ENCODE results near the gene PIGK.

PIGK gene

DNA sequence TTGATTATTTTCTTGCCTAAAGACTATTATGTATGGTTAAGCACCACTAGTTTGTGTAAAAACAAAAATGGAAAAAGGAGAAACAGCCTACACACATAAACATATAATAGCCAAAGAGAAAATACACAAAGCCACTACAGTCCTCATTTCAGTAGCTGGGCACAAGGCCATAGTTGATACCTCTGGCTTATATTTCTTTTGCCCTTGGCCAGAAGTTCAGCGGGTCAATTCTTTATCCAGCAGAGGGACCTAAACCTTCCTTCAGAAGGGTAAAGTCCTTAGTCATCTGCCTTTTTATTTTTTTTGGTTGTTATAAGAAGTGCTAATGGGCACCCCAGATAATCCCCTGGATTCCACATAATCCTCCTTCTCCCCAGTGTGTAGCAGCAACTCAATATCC lies 134.1 kb downstream of the PIGK start:
- no peaks in the 10 kb centered on the region for H3K9me3 ChIP-seq (ENCODE audit: insufficient read depth, low read depth, low read length)
- DNase-seq, result no peak
- H3K4ac ChIP-seq (ENCODE audit: low read depth, low read length), result no peak overlapping the region
- H3K79me2 ChIP-seq (ENCODE audit: control insufficient read depth, insufficient read depth, low read length, poor library complexity), result no peaks in the 10 kb centered on the region
- no peak overlapping the region for H2BK12ac ChIP-seq (ENCODE audit: low read length)
- no peak overlapping the region for H3K23ac ChIP-seq (ENCODE audit: low read length)
- no peak overlapping the region for H4K91ac ChIP-seq (ENCODE audit: low read depth, low read length)
- no peak overlapping the region for H4K8ac ChIP-seq (ENCODE audit: low read depth, low read length)
- no peak overlapping the region for H3K4me2 ChIP-seq (ENCODE audit: low read length)
- H3K79me1 ChIP-seq (ENCODE audit: low read length), result no peaks in the 10 kb centered on the region
- no peak overlapping the region for H2BK5ac ChIP-seq (ENCODE audit: low read depth, low read length, poor library complexity)
- H3K27ac ChIP-seq (ENCODE audit: low read depth, low read length), result no peak overlapping the region
- H3K27me3 ChIP-seq (ENCODE audit: insufficient read depth, low read length), result no peaks in the 10 kb centered on the region
- H3K14ac ChIP-seq (ENCODE audit: low read length), result no peak overlapping the region
- no peaks in the 10 kb centered on the region for H3K36me3 ChIP-seq (ENCODE audit: control insufficient read depth in 1 of 2, insufficient read depth in 2 of 2, low read length in 2 of 2)
- no peak overlapping the region for H2AK5ac ChIP-seq (ENCODE audit: low read length)
- H4K12ac ChIP-seq (ENCODE audit: low read depth, low read length), result no peak overlapping the region
- H3K18ac ChIP-seq (ENCODE audit: low read length), result no peak overlapping the region
- H3K4me3 ChIP-seq (ENCODE audit: low read depth, low read length), result no peak overlapping the region
- H3K4me1 ChIP-seq (ENCODE audit: control insufficient read depth in 1 of 2, insufficient read depth in 2 of 2, low read length in 2 of 2), result no peaks in the 10 kb centered on the region
- H3K9ac ChIP-seq (ENCODE audit: low read length), result no peak overlapping the region
- H2AFZ ChIP-seq (ENCODE audit: insufficient read depth, low read length, poor library complexity), result no peak overlapping the region
- WGBS (ENCODE audit: extremely low coverage, insufficient coverage, insufficient read length), result no CpG with 5 or more reads among the region's 1 CpG
- no peak overlapping the region for H2BK120ac ChIP-seq (ENCODE audit: insufficient read depth, low read length, poor library complexity)

DNA sequence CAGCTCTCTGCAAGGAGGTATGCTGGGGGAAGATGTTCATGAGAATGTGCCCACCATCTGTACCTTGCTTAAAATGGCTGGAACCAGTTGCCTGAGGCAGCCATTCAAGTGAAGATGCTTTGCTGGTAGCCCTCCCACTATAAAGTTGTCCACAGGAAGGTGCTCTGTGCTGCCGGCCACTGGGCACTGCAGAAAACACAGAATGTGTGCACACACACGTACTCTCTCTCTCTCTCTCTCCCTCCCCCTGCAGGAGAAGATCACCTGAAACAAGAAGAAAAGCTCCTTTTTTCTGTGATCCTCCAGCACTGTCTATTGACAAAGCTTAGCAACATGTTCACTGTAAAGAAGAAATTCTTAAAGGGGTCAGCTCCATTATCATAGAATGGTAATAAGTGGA lies 134.8 kb downstream of the PIGK start:
- Histone ChIP-seq H3K79me2 (ENCODE audit: control insufficient read depth, insufficient read depth, low read length, poor library complexity) (no peaks in the 10 kb centered on the region), H4K8ac (ENCODE audit: low read depth, low read length) (no peak overlapping the region), H3K4ac (ENCODE audit: low read depth, low read length) (no peak overlapping the region), H3K18ac (ENCODE audit: low read length) (no peak overlapping the region), H3K27me3 (ENCODE audit: insufficient read depth, low read length) (no peaks in the 10 kb centered on the region), H4K12ac (ENCODE audit: low read depth, low read length) (no peak overlapping the region), H3K9me3 (ENCODE audit: insufficient read depth, low read depth, low read length) (no peaks in the 10 kb centered on the region), H3K9ac (ENCODE audit: low read length) (no peak overlapping the region), H2BK5ac (ENCODE audit: low read depth, low read length, poor library complexity) (no peak overlapping the region), H2BK120ac (ENCODE audit: insufficient read depth, low read length, poor library complexity) (no peak overlapping the region), H3K36me3 (ENCODE audit: control insufficient read depth in 1 of 2, insufficient read depth in 2 of 2, low read length in 2 of 2) (no peaks in the 10 kb centered on the region), H2AFZ (ENCODE audit: insufficient read depth, low read length, poor library complexity) (no peak overlapping the region), H4K91ac (ENCODE audit: low read depth, low read length) (no peak overlapping the region), H3K23ac (ENCODE audit: low read length) (no peak overlapping the region), H3K4me2 (ENCODE audit: low read length) (no peak overlapping the region), H3K27ac (ENCODE audit: low read depth, low read length) (no peak overlapping the region), H3K79me1 (ENCODE audit: low read length) (no peaks in the 10 kb centered on the region), H2AK5ac (ENCODE audit: low read length) (no peak overlapping the region), H2BK12ac (ENCODE audit: low read length) (no peak overlapping the region), H3K14ac (ENCODE audit: low read length) (no peak overlapping the region), H3K4me3 (ENCODE audit: low read depth, low read length) (no peak overlapping the region), H3K4me1 (ENCODE audit: control insufficient read depth in 1 of 2, insufficient read depth in 2 of 2, low read length in 2 of 2) (no peaks in the 10 kb centered on the region)
- no peak for DNase-seq
- WGBS (ENCODE audit: extremely low coverage, insufficient coverage, insufficient read length), result no CpG with 5 or more reads among the region's 2 CpGs

DNA sequence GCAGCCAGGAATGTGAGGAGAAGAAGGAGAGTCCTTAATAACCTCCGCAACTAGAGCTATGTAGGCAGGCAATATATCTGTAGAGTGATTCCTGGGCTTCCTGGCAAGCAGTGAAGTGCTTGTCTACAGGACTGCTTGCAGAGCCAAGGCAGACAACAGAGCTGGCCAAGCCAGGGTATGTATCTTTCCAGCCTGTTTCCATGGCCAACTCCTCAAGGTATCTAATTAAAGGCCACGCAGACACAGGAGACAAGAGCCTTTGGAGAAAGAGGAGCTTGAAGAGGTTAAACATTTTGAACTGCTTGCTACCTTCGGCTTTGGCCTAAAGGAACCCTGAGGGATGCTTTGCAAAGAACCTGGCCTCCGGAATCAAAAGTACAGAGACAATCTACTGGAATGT lies 137.4 kb downstream of the PIGK start:
- H2BK120ac ChIP-seq (ENCODE audit: insufficient read depth, low read length, poor library complexity), result no peak overlapping the region
- H3K27me3 ChIP-seq (ENCODE audit: insufficient read depth, low read length), result no peaks in the 10 kb centered on the region
- H3K79me1 ChIP-seq (ENCODE audit: low read length), result no peaks in the 10 kb centered on the region
- no peak overlapping the region for H4K12ac ChIP-seq (ENCODE audit: low read depth, low read length)
- no CpG with 5 or more reads among the region's 4 CpGs for WGBS (ENCODE audit: extremely low coverage, insufficient coverage, insufficient read length)
- H2BK12ac ChIP-seq (ENCODE audit: low read length), result no peak overlapping the region
- DNase-seq, result no peak
- H4K8ac ChIP-seq (ENCODE audit: low read depth, low read length), result no peak overlapping the region
- no peak overlapping the region for H3K27ac ChIP-seq (ENCODE audit: low read depth, low read length)
- H3K36me3 ChIP-seq (ENCODE audit: control insufficient read depth in 1 of 2, insufficient read depth in 2 of 2, low read length in 2 of 2), result no peaks in the 10 kb centered on the region
- H3K79me2 ChIP-seq (ENCODE audit: control insufficient read depth, insufficient read depth, low read length, poor library complexity), result no peaks in the 10 kb centered on the region
- no peak overlapping the region for H3K4me2 ChIP-seq (ENCODE audit: low read length)
- H3K4ac ChIP-seq (ENCODE audit: low read depth, low read length), result no peak overlapping the region
- no peak overlapping the region for H4K91ac ChIP-seq (ENCODE audit: low read depth, low read length)
- H3K18ac ChIP-seq (ENCODE audit: low read length), result no peak overlapping the region
- H3K14ac ChIP-seq (ENCODE audit: low read length), result no peak overlapping the region
- no peak overlapping the region for H2AFZ ChIP-seq (ENCODE audit: insufficient read depth, low read length, poor library complexity)
- no peaks in the 10 kb centered on the region for H3K9me3 ChIP-seq (ENCODE audit: insufficient read depth, low read depth, low read length)
- H2BK5ac ChIP-seq (ENCODE audit: low read depth, low read length, poor library complexity), result no peak overlapping the region
- no peak overlapping the region for H3K23ac ChIP-seq (ENCODE audit: low read length)
- no peak overlapping the region for H2AK5ac ChIP-seq (ENCODE audit: low read length)
- H3K4me1 ChIP-seq (ENCODE audit: control insufficient read depth in 1 of 2, insufficient read depth in 2 of 2, low read length in 2 of 2), result no peaks in the 10 kb centered on the region
- peak overlapping the region; percentile 37 for H3K9ac ChIP-seq (ENCODE audit: low read length)
- no peak overlapping the region for H3K4me3 ChIP-seq (ENCODE audit: low read depth, low read length)

DNA sequence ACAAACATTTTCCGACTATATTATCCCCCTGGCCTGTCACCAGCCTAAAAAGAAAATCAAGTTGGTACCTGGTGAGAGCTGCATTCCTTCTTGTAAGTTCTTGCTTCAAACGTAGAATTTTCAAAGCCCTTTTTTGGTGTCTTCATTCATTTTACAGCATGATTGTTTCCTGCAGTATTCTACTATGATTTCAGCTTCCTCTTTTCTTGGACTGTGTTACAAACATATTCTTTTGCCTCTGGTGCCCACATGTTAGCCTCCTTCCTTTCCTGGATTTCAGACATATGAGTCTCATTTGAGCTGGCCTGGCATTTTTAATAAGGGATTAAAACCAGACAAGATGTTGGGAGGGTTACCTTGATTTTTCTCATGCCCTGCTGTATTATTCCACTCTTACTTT lies 142.5 kb downstream of the PIGK start:
- H3K9me3 ChIP-seq (ENCODE audit: insufficient read depth, low read depth, low read length), result no peaks in the 10 kb centered on the region
- no peak for DNase-seq

More for the DNA sequence above, 142.5 kb downstream of the PIGK start:
- Histone ChIP-seq H2BK5ac (ENCODE audit: low read depth, low read length, poor library complexity) (no peak overlapping the region), H2AFZ (ENCODE audit: insufficient read depth, low read length, poor library complexity) (no peak overlapping the region), H4K91ac (ENCODE audit: low read depth, low read length) (no peak overlapping the region), H4K12ac (ENCODE audit: low read depth, low read length) (no peak overlapping the region), H3K79me2 (ENCODE audit: control insufficient read depth, insufficient read depth, low read length, poor library complexity) (no peaks in the 10 kb centered on the region), H2AK5ac (ENCODE audit: low read length) (no peak overlapping the region), H3K14ac (ENCODE audit: low read length) (no peak overlapping the region), H4K8ac (ENCODE audit: low read depth, low read length) (no peak overlapping the region), H3K79me1 (ENCODE audit: low read length) (no peaks in the 10 kb centered on the region), H2BK12ac (ENCODE audit: low read length) (no peak overlapping the region), H2BK120ac (ENCODE audit: insufficient read depth, low read length, poor library complexity) (no peak overlapping the region), H3K4me3 (ENCODE audit: low read depth, low read length) (no peak overlapping the region), H3K27me3 (ENCODE audit: insufficient read depth, low read length) (no peaks in the 10 kb centered on the region), H3K36me3 (ENCODE audit: control insufficient read depth in 1 of 2, insufficient read depth in 2 of 2, low read length in 2 of 2) (no peaks in the 10 kb centered on the region), H3K18ac (ENCODE audit: low read length) (no peak overlapping the region), H3K23ac (ENCODE audit: low read length) (no peak overlapping the region), H3K4me1 (ENCODE audit: control insufficient read depth in 1 of 2, insufficient read depth in 2 of 2, low read length in 2 of 2) (no peaks in the 10 kb centered on the region), H3K4me2 (ENCODE audit: low read length) (no peak overlapping the region), H3K27ac (ENCODE audit: low read depth, low read length) (no peak overlapping the region), H3K9ac (ENCODE audit: low read length) (no peak overlapping the region), H3K4ac (ENCODE audit: low read depth, low read length) (no peak overlapping the region)
- no CpG with 5 or more reads among the region's 2 CpGs for WGBS (ENCODE audit: extremely low coverage, insufficient coverage, insufficient read length)

Data from trophoblast cell (in vitro differentiated cells and primary cell).